HUES64 (cell line): ENCODE results near the gene OR51D1.

Experiments
- H3K27ac ChIP-seq: 2 replicates; pipeline ENCODE4 v1.7.0; 2013; ENCODE audit warnings: low read depth, low read length, inconsistent platforms
- H3K27me3 ChIP-seq: 2 replicates; pipeline ENCODE4 v1.6.1; 2013; ENCODE audit warnings: mild to moderate bottlenecking, low read length; ENCODE audit not compliant: insufficient read depth
- H3K36me3 ChIP-seq: 2 replicates; pipeline ENCODE4 v1.6.1; 2013; ENCODE audit warnings: mild to moderate bottlenecking, low read length; ENCODE audit not compliant: insufficient read depth
- H3K4me1 ChIP-seq: 2 replicates; pipeline ENCODE4 v1.6.1; 2013; ENCODE audit warnings: mild to moderate bottlenecking, low read length, moderate library complexity; ENCODE audit not compliant: insufficient read depth
- H3K4me3 ChIP-seq: 2 replicates; pipeline ENCODE4 v1.5.1; 2013; ENCODE audit warnings: mild to moderate bottlenecking, low read length, moderate library complexity
- H3K9ac ChIP-seq: 2 replicates; pipeline ENCODE4 v1.6.1; 2013; ENCODE audit warnings: mild to moderate bottlenecking, low read depth, low read length
- H3K9me3 ChIP-seq: 2 replicates; pipeline ENCODE4 v1.6.1; 2013; ENCODE audit warnings: low read depth, low read length; ENCODE audit not compliant: insufficient read depth
- WGBS: fragments of 150-250, 120-280 bp; methylation state at CpG from one replicate; pipeline ENCODE4 v1.1.7; 2013; ENCODE audit warnings: missing lambda C conversion rate; 5-methylcytosine and 5-hydroxymethylcytosine counted together

Gene OR51D1

GRCh38 chr11:4645974-4646373 lies 8.7 kb downstream of the OR51D1 start:
- no peaks in the 10 kb centered on the region for H3K36me3 ChIP-seq
- H3K4me1 ChIP-seq: no peaks in the 10 kb centered on the region; the same call in 1 of the 2 replicates
- H3K27ac ChIP-seq: no peak overlapping the region
- H3K27me3 ChIP-seq: no peaks in the 10 kb centered on the region
- H3K4me3 ChIP-seq: no peak overlapping the region
- WGBS: 88% methylated on average over 2 of the region's 2 CpGs
- no peaks in the 10 kb centered on the region for H3K9me3 ChIP-seq
- H3K9ac ChIP-seq: no peak overlapping the region

DNA sequence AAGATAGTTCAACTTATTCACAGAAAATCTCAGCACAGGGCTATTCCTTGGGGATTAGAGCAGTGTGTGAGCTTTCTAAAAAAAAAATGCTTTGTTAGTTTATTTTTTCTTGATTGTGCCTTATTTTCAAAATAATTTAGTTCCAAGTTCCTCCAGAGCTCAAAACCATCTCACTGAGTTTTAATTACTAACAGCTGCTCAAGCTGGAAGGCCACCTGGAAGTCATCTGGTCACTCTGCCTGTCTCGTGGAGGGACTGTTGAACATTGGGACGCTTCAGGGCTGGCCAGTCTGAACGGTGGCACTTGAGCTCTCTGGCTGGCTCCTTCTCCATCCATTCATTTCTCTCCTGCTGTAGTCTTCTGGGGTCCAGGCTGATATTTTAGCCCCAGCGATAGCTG lies 10.5 kb downstream of the OR51D1 start:
- H3K27me3 ChIP-seq: no peaks in the 10 kb centered on the region

GRCh38 chr11:4654635-4655369 lies 17.5 kb downstream of the OR51D1 start:
- no peak overlapping the region for H3K27ac ChIP-seq
- H3K4me1 ChIP-seq: no peaks in the 10 kb centered on the region
- no peaks in the 10 kb centered on the region for H3K9me3 ChIP-seq
- WGBS: 93% methylated on average over 2 of the region's 2 CpGs
- no peak overlapping the region for H3K4me3 ChIP-seq
- H3K9ac ChIP-seq: no peak overlapping the region
- H3K27me3 ChIP-seq: no peaks in the 10 kb centered on the region
- no peaks in the 10 kb centered on the region for H3K36me3 ChIP-seq

More for the DNA sequence above, 10.5 kb downstream of the OR51D1 start:
- Histone ChIP-seq H3K36me3 (no peaks in the 10 kb centered on the region), H3K4me1 (no peaks in the 10 kb centered on the region), H3K4me3 (no peak overlapping the region), H3K9me3 (no peaks in the 10 kb centered on the region), H3K27ac (no peak overlapping the region), H3K9ac (no peak overlapping the region)
- WGBS: 96% methylated on average over 4 of the region's 4 CpGs

DNA sequence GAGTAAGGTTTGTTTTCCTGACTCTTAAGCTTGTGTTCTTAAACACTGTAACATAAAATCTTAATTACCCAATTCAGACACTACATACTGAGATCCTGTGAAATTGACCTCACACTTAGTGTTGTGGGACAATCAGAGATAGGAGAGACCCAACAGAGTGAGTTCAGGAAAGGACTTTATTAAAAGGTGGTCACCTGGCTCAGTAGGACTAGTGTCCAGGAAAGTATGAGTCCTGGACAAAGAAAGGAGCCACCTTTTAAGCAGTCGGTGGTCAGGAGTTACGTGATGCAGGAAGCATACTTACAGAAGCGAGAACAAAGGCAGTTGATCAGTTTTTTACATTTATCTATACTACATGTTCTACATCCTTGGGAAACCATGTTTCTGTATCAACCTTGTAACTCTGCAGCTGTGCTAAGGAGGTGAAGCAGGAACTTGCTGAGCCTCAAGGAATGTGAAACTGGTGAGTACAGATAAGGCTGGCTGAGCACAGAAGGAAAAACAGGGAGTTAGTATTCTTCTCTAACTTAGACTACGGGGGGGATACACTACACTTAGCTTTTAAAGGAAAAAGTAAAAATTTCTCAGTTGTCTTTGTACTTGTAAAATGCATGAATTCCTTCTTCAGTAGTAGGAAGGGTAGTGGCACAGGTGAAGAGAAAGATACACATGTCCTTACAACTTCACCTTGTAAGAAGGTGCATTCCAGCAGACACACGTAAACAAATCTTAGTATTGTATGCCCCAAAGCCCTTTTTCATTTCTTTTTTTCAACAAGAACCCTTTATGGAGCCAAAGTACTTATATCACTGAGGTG lies 21.6 kb downstream of the OR51D1 start:
- no peaks in the 10 kb centered on the region for H3K36me3 ChIP-seq
- H3K27me3 ChIP-seq: no peaks in the 10 kb centered on the region
- WGBS: 87% methylated on average over 4 of the region's 5 CpGs
- no peaks in the 10 kb centered on the region for H3K9me3 ChIP-seq
- H3K4me3 ChIP-seq: no peak overlapping the region
- no peak overlapping the region for H3K9ac ChIP-seq
- no peak overlapping the region for H3K27ac ChIP-seq
- H3K4me1 ChIP-seq: no peaks in the 10 kb centered on the region

DNA sequence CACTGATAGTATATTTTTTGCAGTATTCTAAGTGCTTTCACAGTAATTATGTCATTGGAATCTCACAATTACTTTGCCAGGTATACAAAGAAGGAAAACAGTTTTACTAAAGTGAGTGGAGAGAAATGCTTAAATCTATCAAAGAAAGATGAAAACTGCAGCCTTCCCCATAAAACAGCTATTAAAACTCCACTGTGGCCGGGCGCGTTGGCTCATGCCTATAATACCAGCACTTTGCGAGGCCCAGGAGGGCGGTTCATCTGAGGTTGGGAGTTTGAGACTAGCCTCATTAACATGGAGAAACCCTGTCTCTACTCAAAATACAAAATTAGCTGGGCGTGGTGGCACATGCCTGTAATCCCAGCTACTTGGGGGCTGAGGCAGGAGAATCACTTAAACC lies 25.6 kb downstream of the OR51D1 start:
- Histone ChIP-seq H3K4me1 (no peaks in the 10 kb centered on the region), H3K27ac (no peak overlapping the region), H3K27me3 (no peaks in the 10 kb centered on the region), H3K9me3 (no peaks in the 10 kb centered on the region), H3K36me3 (no peaks in the 10 kb centered on the region), H3K4me3 (no peak overlapping the region), H3K9ac (no peak overlapping the region)
- WGBS: 97% methylated on average over 6 of the region's 6 CpGs

DNA sequence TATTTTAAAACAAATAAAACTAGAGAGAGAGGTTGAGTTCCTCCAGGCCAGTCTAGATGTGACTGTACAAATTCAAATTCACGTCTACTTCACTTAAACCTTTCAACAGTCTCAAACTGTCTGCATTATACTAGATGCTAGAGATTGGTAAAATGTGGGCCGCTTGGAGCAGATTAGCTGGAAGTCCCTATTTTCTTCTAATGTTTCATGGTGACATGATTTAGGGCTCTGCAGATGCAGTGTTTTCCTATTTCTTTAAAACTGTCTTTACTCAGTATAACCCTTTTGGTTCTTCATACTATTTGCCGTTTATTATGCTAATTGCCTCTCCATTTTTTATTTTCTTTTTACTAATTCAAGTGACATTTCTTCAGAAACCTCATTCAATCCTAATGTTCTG lies 26.9 kb downstream of the OR51D1 start:
- over 99% methylated on average over 3 of the region's 3 CpGs for WGBS
- no peaks in the 10 kb centered on the region for H3K4me1 ChIP-seq
- H3K4me3 ChIP-seq: no peak overlapping the region
- no peaks in the 10 kb centered on the region for H3K36me3 ChIP-seq
- H3K9ac ChIP-seq: no peak overlapping the region
- no peak overlapping the region for H3K27ac ChIP-seq
- H3K27me3 ChIP-seq: no peaks in the 10 kb centered on the region
- H3K9me3 ChIP-seq: no peaks in the 10 kb centered on the region

- H3K27me3 ChIP-seq: no peaks in the 10 kb centered on the region
- WGBS: 95% methylated on average over 3 of the region's 3 CpGs
- H3K4me3 ChIP-seq: no peak overlapping the region
- H3K36me3 ChIP-seq: no peaks in the 10 kb centered on the region
- no peak overlapping the region for H3K27ac ChIP-seq
- H3K9ac ChIP-seq: no peak overlapping the region
- H3K4me1 ChIP-seq: no peaks in the 10 kb centered on the region
- no peaks in the 10 kb centered on the region for H3K9me3 ChIP-seq
Observed at GRCh38 chr11:4664786-4665185, 27.5 kb downstream of the OR51D1 start.

DNA sequence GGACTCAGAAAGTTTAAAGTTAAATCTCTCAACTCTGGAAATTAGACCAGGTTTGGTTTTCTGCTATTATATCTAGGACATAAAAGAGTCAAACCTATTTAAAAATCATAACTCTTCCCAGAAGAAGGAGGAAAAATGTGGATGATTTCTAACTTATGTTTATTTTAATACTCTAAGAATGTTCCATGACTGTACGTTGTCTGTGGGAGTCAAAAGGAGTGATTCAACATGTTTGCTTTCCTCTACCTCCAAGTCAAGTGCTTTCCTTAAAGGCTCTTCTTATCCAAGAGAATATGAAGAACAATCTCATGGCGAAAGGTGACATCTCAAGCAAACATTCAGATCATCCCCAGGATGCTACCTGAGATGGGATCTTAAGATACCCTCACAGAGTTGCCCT lies 28.1 kb downstream of the OR51D1 start:
- no peak overlapping the region for H3K27ac ChIP-seq
- no peaks in the 10 kb centered on the region for H3K4me1 ChIP-seq
- WGBS: 94% methylated on average over 2 of the region's 2 CpGs
- H3K27me3 ChIP-seq: no peaks in the 10 kb centered on the region
- no peak overlapping the region for H3K4me3 ChIP-seq
- H3K9ac ChIP-seq: no peak overlapping the region
- no peaks in the 10 kb centered on the region for H3K9me3 ChIP-seq
- H3K36me3 ChIP-seq: no peaks in the 10 kb centered on the region

GRCh38 chr11:4671741-4672140 lies 34.5 kb downstream of the OR51D1 start:
- no peak overlapping the region for H3K4me3 ChIP-seq
- no peak overlapping the region for H3K27ac ChIP-seq
- 96% methylated on average over 2 of the region's 2 CpGs for WGBS
- H3K9me3 ChIP-seq: no peaks in the 10 kb centered on the region
- H3K27me3 ChIP-seq: no peaks in the 10 kb centered on the region
- no peaks in the 10 kb centered on the region for H3K4me1 ChIP-seq
- no peaks in the 10 kb centered on the region for H3K36me3 ChIP-seq
- H3K9ac ChIP-seq: no peak overlapping the region

GRCh38 chr11:4672470-4672869 lies 35.2 kb downstream of the OR51D1 start:
- Histone ChIP-seq H3K36me3 (no peaks in the 10 kb centered on the region), H3K4me3 (no peak overlapping the region), H3K4me1 (no peaks in the 10 kb centered on the region), H3K27me3 (no peaks in the 10 kb centered on the region), H3K27ac (no peak overlapping the region), H3K9ac (no peak overlapping the region), H3K9me3 (no peaks in the 10 kb centered on the region)
- WGBS: 90% methylated on average over 1 of the region's 3 CpGs

- WGBS: 98% methylated on average over 2 of the region's 2 CpGs
- Histone ChIP-seq H3K27ac (no peak overlapping the region), H3K36me3 (no peaks in the 10 kb centered on the region), H3K9ac (no peak overlapping the region), H3K4me3 (no peak overlapping the region), H3K9me3 (no peaks in the 10 kb centered on the region), H3K27me3 (no peaks in the 10 kb centered on the region), H3K4me1 (no peaks in the 10 kb centered on the region)
Observed at GRCh38 chr11:4673781-4674180, 36.5 kb downstream of the OR51D1 start.
